RWPE2 (cell line): ENCODE measurements around the gene BCKDK.

Source experiments
- ATAC-seq: fragments of 200-7000 bp; cut with Tn5 transposase; 3 replicates; pipeline ENCODE4 v1.9.1; 2021; ENCODE audit warnings: low read depth
- DNase-seq: peaks from one replicate; pipeline ENCODE4 v3.0.0-alpha.2; 2020; ENCODE audit warnings: low spot score
- H3K27ac ChIP-seq: fragments of 450-650 bp; 2 replicates; pipeline ENCODE4 v1.5.1; 2017; ENCODE audit warnings: mild to moderate bottlenecking; ENCODE audit not compliant: poor library complexity, severe bottlenecking
- H3K27me3 ChIP-seq: fragments of 250-450 bp; sonication (Bioruptor Pico); 2 replicates; pipeline ENCODE4 v1.5.1; 2021; ENCODE audit warnings: mild to moderate bottlenecking, moderate library complexity; ENCODE audit not compliant: insufficient read depth, poor library complexity, severe bottlenecking
- H3K36me3 ChIP-seq: fragments of 250-450 bp; sonication (Bioruptor Pico); 2 replicates; pipeline ENCODE4 v1.5.1; 2020; ENCODE audit warnings: low read depth, mild to moderate bottlenecking, moderate library complexity
- H3K4me1 ChIP-seq: fragments of 250-450 bp; sonication (Bioruptor Pico); 2 replicates; pipeline ENCODE4 v1.5.1; 2021; ENCODE audit warnings: mild to moderate bottlenecking, moderate library complexity; ENCODE audit not compliant: insufficient read depth, poor library complexity, severe bottlenecking
- H3K4me3 ChIP-seq: fragments of 250-450 bp; sonication (Bioruptor Pico); 2 replicates; pipeline ENCODE4 v1.5.1; 2021; ENCODE audit warnings: mild to moderate bottlenecking, moderate library complexity; ENCODE audit not compliant: severe bottlenecking
- H3K9me3 ChIP-seq: fragments of 250-450 bp; sonication (Bioruptor Pico); 2 replicates; pipeline ENCODE4 v1.5.1; 2021; ENCODE audit warnings: mild to moderate bottlenecking, moderate library complexity; ENCODE audit not compliant: severe bottlenecking
- TF ChIP-seq, protein P1 (sequence below): fragments of 450-650 bp; IDR thresholded peaks from one replicate; pipeline ENCODE4 v1.5.1; 2017; ENCODE audit warnings: mild to moderate bottlenecking, moderate library complexity; ENCODE audit not compliant: poor library complexity, severe bottlenecking

The BCKDK gene

GRCh38 chr16:31106509-31107464 is 1.4 kb upstream of the BCKDK start:
- DNase-seq = no peak
- H3K4me3 ChIP-seq = no peak overlapping the region
- peaks cover 27% of the 10 kb centered on the region for H3K36me3 ChIP-seq
- ATAC-seq = no peak
- no peaks in the 10 kb centered on the region for H3K27me3 ChIP-seq
- H3K4me1 ChIP-seq = no peaks in the 10 kb centered on the region
- no peaks in the 10 kb centered on the region for H3K9me3 ChIP-seq
- TF ChIP-seq, protein P1, sequence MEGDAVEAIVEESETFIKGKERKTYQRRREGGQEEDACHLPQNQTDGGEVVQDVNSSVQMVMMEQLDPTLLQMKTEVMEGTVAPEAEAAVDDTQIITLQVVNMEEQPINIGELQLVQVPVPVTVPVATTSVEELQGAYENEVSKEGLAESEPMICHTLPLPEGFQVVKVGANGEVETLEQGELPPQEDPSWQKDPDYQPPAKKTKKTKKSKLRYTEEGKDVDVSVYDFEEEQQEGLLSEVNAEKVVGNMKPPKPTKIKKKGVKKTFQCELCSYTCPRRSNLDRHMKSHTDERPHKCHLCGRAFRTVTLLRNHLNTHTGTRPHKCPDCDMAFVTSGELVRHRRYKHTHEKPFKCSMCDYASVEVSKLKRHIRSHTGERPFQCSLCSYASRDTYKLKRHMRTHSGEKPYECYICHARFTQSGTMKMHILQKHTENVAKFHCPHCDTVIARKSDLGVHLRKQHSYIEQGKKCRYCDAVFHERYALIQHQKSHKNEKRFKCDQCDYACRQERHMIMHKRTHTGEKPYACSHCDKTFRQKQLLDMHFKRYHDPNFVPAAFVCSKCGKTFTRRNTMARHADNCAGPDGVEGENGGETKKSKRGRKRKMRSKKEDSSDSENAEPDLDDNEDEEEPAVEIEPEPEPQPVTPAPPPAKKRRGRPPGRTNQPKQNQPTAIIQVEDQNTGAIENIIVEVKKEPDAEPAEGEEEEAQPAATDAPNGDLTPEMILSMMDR = no peak
- peak overlapping the region; percentile 42 for H3K27ac ChIP-seq

- peak overlapping the region; percentile 42 for H3K27ac ChIP-seq
- no peak for ATAC-seq
Observed at GRCh38 chr16:31107465-31107867, 720 bp upstream of the BCKDK start.

GRCh38 chr16:31108794-31109558 is 790 bp downstream of the BCKDK start:
- Histone ChIP-seq H3K4me1 (no peaks in the 10 kb centered on the region), H3K36me3 (peaks cover 38% of the 10 kb centered on the region), H3K4me3 (peak overlapping the region; percentile 82), H3K9me3 (no peaks in the 10 kb centered on the region), H3K27me3 (no peaks in the 10 kb centered on the region), H3K27ac (peak overlapping the region; percentile 42)
- ATAC-seq (peak; percentile 11; the same call in 2 of the 3 replicates), DNase-seq (peak; percentile 61)
- TF ChIP-seq, protein P1 = no peak

More at GRCh38 chr16:31107465-31107867, 720 bp upstream of the BCKDK start:
- peaks cover 34% of the 10 kb centered on the region for H3K36me3 ChIP-seq
- no peaks in the 10 kb centered on the region for H3K27me3 ChIP-seq
- no peaks in the 10 kb centered on the region for H3K4me1 ChIP-seq
- H3K9me3 ChIP-seq = no peaks in the 10 kb centered on the region
- DNase-seq = no peak
- H3K4me3 ChIP-seq = no peak overlapping the region
- TF ChIP-seq, protein P1 = no peak

GRCh38 chr16:31109622-31110021 is 1.4 kb downstream of the BCKDK start:
- ATAC-seq = no peak
- TF ChIP-seq, protein P1 = no peak
- no peak for DNase-seq
- H3K27ac ChIP-seq = no peak overlapping the region
- H3K4me3 ChIP-seq = no peak overlapping the region
- H3K4me1 ChIP-seq = no peaks in the 10 kb centered on the region
- peaks cover 38% of the 10 kb centered on the region for H3K36me3 ChIP-seq
- no peaks in the 10 kb centered on the region for H3K9me3 ChIP-seq
- no peaks in the 10 kb centered on the region for H3K27me3 ChIP-seq
